GM12874 (cell line): ENCODE data around the gene OBSCN.

Source experiments
- TF ChIP-seq, protein P1 (sequence below): IDR thresholded peaks from 2 replicates; pipeline ENCODE4 v1.5.1; 2011; ENCODE audit warnings: low read depth, mild to moderate bottlenecking, control low read depth, low read length, moderate library complexity; ENCODE audit not compliant: insufficient read depth

OBSCN gene

DNA sequence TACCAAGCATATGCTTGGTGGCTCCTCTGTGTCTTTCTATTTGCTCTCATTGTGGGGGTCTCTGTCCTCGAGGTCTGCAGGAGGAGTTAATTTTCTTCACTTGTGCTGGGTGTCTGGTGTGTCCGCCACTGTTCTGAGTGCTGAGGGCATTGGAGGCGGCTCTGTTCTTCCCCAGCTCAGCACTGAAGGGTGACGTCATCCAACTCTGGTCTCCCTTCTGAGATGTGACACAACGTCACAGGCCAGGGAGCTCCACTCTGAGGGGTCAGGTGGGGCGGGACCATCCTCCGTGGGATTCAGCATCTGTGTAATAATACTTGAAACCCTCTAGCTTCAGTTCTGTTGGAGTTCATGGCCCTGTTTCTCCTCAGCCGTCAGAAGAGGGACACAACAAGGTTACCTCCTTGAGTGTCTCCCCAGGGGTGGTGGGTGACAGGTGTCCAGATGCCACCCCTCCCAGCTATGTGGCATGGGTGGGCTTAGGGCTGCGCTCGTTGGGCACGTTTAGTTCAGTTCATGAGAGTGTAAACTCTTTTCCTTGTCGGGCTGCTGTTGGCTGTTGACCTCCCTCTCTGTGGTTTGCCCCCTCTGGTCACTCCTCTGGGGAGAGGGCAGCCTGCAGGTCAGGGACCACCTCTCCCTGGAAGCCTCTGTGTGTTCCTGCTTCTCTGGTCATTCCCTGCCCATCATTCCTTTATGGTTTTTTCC, 39.1 kb upstream of the OBSCN start:
- TF ChIP-seq, protein P1, sequence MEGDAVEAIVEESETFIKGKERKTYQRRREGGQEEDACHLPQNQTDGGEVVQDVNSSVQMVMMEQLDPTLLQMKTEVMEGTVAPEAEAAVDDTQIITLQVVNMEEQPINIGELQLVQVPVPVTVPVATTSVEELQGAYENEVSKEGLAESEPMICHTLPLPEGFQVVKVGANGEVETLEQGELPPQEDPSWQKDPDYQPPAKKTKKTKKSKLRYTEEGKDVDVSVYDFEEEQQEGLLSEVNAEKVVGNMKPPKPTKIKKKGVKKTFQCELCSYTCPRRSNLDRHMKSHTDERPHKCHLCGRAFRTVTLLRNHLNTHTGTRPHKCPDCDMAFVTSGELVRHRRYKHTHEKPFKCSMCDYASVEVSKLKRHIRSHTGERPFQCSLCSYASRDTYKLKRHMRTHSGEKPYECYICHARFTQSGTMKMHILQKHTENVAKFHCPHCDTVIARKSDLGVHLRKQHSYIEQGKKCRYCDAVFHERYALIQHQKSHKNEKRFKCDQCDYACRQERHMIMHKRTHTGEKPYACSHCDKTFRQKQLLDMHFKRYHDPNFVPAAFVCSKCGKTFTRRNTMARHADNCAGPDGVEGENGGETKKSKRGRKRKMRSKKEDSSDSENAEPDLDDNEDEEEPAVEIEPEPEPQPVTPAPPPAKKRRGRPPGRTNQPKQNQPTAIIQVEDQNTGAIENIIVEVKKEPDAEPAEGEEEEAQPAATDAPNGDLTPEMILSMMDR: no peak

DNA sequence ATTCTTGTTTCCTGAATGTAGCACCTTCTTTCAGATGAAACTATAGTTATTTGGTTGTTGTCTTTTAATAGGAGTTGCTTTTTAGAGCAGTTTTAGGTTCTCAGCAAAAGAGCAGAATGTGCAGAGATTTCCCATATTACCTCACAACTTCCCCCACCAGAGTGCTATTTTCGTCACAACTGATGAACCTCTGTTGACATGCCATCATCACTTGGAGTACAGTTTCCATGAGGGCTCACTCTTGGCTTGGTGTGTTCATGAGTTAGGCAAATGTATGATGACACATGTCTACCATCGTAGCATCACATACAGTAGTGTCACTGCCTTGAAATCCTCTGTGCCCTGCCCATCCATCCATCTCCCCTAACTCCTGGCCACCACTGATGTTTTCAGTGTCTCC, 38.5 kb upstream of the OBSCN start:
- TF ChIP-seq, protein P1: no peak

DNA sequence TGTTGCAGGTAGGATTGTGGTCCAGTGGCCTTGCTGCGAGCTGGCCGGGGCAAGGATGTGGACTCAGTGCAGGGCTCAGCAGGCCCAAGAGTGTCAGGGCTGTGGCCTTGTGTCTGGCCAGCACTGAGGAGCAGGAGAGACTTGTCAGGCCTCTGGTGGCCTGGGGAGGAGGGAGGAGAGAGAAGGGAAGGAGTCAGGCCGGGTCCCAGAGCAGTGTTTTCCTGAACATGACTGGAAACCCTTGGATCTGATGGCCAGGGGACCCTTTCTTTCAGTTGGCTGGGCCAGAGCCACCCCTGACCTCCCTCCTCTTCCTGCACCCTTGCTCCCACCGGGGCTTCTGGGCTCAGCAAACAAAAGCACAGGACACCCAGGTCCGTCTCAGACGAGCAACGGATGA, 37.2 kb upstream of the OBSCN start:
- TF ChIP-seq, protein P1: no peak

DNA sequence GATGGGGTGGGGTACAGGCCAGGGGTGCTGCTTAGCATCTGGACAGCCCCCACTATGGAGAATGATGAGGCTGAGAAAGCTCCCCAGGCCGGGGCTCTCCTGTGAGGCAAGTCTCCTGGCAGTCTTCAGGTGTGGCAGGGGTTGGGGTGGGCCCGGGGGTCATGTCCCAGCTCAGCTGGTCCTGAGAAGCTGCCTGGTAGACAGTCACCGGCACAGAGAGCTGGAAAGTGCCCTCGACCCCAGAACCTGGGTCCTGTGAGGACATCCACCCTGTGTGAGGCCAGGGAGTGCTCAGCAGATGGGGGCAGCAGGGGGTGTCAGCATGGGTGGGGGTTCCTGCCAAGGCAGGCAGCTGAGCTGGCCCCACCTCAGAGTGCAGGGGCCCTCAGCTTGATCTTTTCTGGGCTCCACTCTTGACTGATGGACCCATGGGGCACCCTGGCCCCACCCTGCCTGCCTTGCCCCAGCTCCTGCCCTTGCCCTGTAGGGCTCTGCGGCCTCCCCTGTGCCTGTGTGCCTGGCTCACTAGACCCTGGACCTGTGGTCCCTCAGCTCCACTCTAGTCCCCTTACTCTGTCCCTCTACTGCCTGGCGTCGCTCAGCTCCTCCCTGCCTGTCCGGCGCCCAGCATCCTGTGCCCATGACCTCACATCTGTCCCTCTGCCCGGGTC, 36.5 kb upstream of the OBSCN start:
- TF ChIP-seq, protein P1: no peak

DNA sequence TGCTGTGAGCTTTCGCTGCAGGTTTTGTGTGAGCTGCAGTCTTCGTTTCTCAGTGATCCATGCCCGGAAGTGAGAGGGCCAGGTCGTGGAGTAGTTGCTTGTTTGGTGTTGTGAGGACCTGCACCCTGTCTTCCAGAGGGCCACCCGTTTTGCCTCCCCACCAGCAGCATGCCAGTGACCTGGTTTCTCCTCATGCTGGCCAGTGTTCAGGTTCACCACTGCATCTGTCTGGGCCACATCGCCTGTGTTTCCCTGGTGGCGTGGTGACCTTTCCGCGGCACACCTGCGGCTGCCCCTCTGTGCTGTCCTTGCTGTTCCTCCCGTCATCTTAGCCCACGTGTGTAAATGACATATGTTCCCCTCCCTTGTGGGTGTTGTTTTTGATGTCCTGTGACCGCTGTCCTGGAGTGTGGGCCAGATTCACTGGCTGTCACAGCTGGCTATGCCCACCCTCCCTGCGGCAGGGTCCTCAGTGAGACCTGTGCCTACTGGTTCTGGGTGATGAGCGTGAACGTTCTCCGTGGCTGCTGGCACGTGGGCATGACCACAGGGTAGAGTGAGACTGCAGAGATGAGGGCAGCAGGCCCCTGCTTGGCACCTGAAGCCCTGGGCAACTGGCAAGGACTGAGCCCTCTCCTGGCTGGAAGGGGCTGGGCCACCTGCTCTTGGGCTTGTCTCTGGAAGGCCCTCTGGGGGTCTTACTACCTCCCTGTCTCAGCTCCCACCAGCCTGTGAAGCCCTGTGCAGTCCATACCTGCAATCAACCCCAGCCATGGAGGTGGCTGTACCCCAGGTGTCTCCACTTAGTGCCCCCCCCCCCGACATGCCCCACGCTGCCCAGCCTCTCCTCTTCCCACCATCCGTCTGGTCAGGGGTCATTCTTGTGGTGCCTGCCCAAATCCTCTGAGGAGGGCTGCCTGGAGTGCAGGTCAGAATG, 35.0 kb upstream of the OBSCN start:
- TF ChIP-seq, protein P1: no peak

DNA sequence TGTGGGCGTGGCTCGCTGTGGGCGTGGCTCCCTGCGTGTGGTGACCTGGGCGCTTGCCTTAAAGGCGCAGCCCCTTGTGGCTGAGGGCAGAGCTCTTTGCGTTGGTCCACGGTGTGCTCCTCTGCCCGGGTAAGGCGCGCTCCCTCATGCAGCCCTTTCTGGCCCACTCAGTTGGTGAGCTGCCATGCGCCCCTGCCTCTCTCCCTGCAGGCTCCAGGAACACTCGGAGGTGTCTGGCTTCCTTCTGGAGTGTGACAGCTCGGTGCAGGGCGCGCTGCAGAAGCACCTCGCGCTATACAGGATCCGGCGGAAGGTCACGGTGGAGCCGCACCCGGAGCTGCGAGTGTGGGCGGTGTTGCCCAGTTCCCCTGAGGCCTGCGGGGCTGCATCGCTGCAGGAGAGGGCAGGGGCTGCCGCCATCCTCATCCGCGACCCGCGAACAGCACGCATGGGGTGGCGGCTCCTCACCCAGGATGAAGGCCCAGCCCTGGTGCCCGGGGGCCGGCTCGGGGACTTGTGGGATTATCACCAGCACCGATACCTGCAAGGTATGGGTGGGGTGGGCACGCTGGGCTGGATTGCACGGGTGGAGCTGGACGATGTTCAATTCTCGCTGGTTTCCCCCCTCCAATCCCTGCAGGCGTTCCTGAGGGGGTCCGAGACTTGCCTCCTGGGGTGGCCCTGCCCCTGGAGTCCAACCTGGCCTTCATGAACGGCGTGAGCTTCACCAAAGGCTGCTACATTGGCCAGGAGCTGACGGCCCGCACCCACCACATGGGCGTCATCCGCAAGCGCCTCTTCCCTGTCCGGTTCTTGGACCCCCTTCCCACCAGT, 33.1 kb upstream of the OBSCN start:
- TF ChIP-seq, protein P1: no peak
